Esophagus muscularis mucosa (tissue), 3 donors: ENCODE results near the gene SSBP4.

Experiments used
- CTCF ChIP-seq, 3 experiments: fragments of 200-600 bp in 2 of 3; fragments of 450-650 bp in 1 of 3; sonication (generic) in 2 of 3; IDR thresholded peaks; one replicate each; pipeline ENCODE4 v1.5.1; 2017 to 2019; ENCODE audit warnings: antibody characterized with exemption in 3 of 3, mild to moderate bottlenecking in 2 of 3, moderate library complexity in 1 of 3
- POLR2A ChIP-seq: fragments of 450-650 bp; IDR thresholded peaks from one replicate; pipeline ENCODE4 v1.6.1; 2017; ENCODE audit warnings: antibody characterized with exemption, moderate library complexity, mild to moderate bottlenecking, low read depth

DNA sequence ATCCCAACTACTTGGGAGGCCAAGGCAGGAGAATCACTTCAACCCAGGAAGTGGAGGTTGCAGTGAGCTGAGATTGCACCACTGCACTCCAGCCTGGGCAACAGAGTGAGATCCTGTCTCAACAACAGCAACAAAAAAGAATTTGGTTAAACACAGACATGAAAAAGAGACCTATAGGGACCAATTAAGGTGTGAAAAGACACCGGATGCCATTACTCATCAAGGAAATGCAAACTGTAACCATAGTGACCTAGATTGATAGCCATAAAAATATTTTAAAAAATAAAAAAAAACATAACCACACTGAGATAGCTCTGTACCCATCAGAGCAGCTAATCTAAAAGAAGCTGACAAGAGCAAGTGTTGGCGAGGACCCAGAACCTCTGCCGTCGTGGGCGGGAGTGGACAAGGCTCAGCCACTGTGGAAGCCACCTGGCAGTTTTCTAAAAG, 55.8 kb downstream of the SSBP4 start:
- no peak for TF ChIP-seq CTCF (IDR thresholded peaks at IDR 0.05)
- no peak for TF ChIP-seq POLR2A
